Psoas muscle (tissue), 8 donors: Measurements from ENCODE around the gene VAT1. TPM values are rescaled to one million over a fixed set of nuclear protein-coding genes. Genes with fewer than 3 reads are reported as not detected.

Experiments
- ATAC-seq, 4 donors: fragments of 200-7000 bp; cut with Tn5 transposase; one replicate each; pipeline ENCODE4 v1.9.1; 2020; ENCODE audit warnings: moderate library complexity in 3 of 4, mild to moderate bottlenecking in 2 of 4
- DNase-seq, 2 donors: peaks; one replicate each; pipeline ENCODE4 v3.0.0-alpha.2; 2020
- H3K27ac ChIP-seq: fragments of 200-600 bp; one replicate; pipeline ENCODE4 v1.8.0; 2022
- H3K27me3 ChIP-seq, 3 donors: fragments of 200-600 bp in 1 of 3; one replicate each; pipeline versions ENCODE4 v1.6.1 to v1.8.0; 2013 to 2022; ENCODE audit warnings: low read length in 2 of 3, mild to moderate bottlenecking in 2 of 3, moderate library complexity in 1 of 3; ENCODE audit not compliant: insufficient read depth in 3 of 3
- H3K36me3 ChIP-seq, 2 donors: fragments of 200-600 bp in 1 of 2; one replicate each; pipeline versions ENCODE4 v1.6.1 to v1.8.0; 2013 to 2022; ENCODE audit warnings: low read depth in 1 of 2, mild to moderate bottlenecking in 1 of 2, moderate library complexity in 1 of 2; ENCODE audit not compliant: insufficient read depth in 1 of 2
- H3K4me1 ChIP-seq: fragments of 200-600 bp; one replicate; pipeline ENCODE4 v1.8.0; 2022
- H3K4me3 ChIP-seq: fragments of 200-600 bp; one replicate; pipeline ENCODE4 v1.8.0; 2022; ENCODE audit warnings: mild to moderate bottlenecking
- H3K9me3 ChIP-seq: fragments of 200-600 bp; one replicate; pipeline ENCODE4 v1.8.0; 2022
- CTCF ChIP-seq: fragments of 200-600 bp; IDR thresholded peaks from one replicate; pipeline ENCODE4 v1.8.0; 2022; ENCODE audit warnings: antibody characterized with exemption
- WGBS, 3 donors: extraction: QIAGEN DNeasy Blood & Tissue Kit; methylation state at CpG; one replicate each; pipeline versions ENCODE4 v1.1.6 to v1.1.7; 2013; 5-methylcytosine and 5-hydroxymethylcytosine counted together
- intact Hi-C, 2 donors: fragments of 100-400 bp; cut with DNase I; formaldehyde crosslinking; loops; one replicate each; pipeline versions ENCODE4 v1.11.0 to v1.14.2; 2022
- polyA plus RNA-seq, 3 donors: library from polyadenylated mRNA; stranded (reverse); fragments of 200-250 nt; gene quantifications; one replicate each; pipeline ENCODE4 v1.2.3, GENCODE V29; 2013
- total RNA-seq, 4 donors: library from RNA; stranded (reverse); fragmentation: NEBNext Ultra II Directional in 2 of 4; extraction: Animal tissue kit (Norgen Biotek cat#: 25700) in 2 of 4; gene quantifications; one replicate each; pipeline versions ENCODE4 v1.2.1 to v1.2.4, GENCODE V29; 2021 to 2023
- donor health status: healthy with polysubstance abuse.
- donor health status: DM: no; HTN: no; CAD: no; lungs with moderate emphysema.
- donor health status: Bipolar disorder and iron deficiency.
- donor health status: healthy.
- donor health status: DM: yes; HTN: yes; CAD: no.
- donor health status: DM: no; HTN: no; CAD: no.
- donor health status: DM: no; HTN: no; CAD: no.
- donor health status: DM: yes; HTN: yes; CAD: no.

Gene VAT1
- total and polyA plus RNA-seq, 7 donors: 19.2 to 50.6 (median 20.2) TPM

- Histone ChIP-seq H3K27ac (no peak overlapping the region), H3K4me3 (no peak overlapping the region), H3K27me3 (no peaks in the 10 kb centered on the region), H3K36me3 (peaks cover 11 to 68% of the 10 kb centered on the region in 2 donors), H3K4me1 (no peaks in the 10 kb centered on the region), H3K9me3 (no peaks in the 10 kb centered on the region)
- no peak for ATAC-seq
- DNase-seq: no peak
- intact Hi-C loops: no loop called here
- TF ChIP-seq CTCF: no peak
- 77 to 90% (median 79%) methylated on average over 5 of the region's 5 CpGs for WGBS, 3 donors
Measured at GRCh38 chr17:42992872-42993271, 29.3 kb downstream of the VAT1 start.

DNA sequence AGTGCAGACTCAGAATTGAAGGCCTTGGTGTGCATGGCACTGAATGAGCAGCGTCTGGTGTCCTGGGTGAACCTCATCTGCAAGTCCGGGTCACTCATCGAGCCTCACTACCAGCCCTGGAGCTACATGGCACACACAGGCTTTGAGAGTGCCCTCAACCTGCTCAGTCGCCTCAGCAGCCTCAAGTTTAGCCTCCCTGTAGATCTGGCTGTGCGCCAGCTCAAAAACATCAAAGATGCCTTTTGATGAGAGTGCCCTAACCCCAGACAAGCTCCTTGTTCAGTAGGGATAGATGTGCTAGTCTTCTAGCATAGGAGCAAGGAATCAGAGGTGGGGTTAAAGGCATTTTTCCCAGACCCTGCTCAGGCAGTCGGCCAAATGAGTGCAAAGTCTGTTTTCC lies 30.7 kb downstream of the VAT1 start:
- Histone ChIP-seq H3K4me3 (no peak overlapping the region), H3K9me3 (no peaks in the 10 kb centered on the region), H3K36me3 (peaks cover 14 to 82% of the 10 kb centered on the region in 2 donors), H3K27ac (no peak overlapping the region), H3K27me3 (no peaks in the 10 kb centered on the region), H3K4me1 (no peaks in the 10 kb centered on the region)
- no peak for TF ChIP-seq CTCF
- intact Hi-C loops: no loop called here
- peak in 1 of 4 donors; percentile 18 for ATAC-seq
- DNase-seq: no peak
- 94 to 97% (median 96%) methylated on average over 6 of the region's 6 CpGs for WGBS, 3 donors

DNA sequence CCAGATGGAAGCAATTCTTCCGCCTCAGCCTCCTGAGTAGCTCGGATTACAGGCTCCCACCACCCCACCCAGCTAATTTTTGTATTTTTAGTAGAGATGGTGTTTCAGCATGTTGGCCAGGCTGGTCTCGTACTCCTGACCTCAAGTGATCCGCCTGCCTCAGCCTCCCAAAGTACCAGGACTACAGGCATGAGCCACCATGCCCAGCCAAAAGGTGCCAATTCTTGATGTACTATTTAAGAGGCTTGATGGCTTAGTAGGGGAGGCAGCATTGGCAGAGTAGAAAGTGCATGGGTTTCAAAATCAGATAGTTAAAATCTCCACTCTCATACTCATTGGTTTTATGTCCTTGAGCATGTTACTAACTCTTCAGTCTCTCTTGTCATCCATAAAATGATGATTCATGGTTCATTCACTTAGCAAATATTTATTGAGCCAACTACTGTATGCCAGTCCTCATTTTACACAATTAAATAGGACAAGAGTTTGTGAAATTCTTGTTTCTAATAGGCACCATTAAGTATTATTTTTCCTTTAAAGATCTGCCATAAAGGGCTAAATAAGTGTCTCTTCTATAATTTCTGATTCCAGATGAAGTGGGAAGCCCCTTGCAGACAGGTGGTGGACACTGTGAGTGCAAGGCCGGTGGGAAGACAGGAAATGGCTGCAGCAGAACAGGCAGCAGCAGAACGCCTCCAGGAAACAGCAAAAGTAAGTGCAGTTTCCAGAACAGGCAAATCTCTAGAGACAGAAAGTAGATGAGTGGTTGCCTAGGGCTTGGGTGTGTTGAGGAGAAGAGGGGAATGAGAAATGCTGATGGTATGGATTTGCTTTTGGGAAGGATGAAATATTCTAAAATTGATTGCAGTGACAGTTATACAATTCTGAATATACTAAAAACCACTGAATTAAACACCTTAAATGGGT lies 32.2 kb downstream of the VAT1 start:
- intact Hi-C loops: no loop called here
- no peak for DNase-seq
- WGBS, 3 donors: 84 to 88% (median 86%) methylated on average over 6 of the region's 6 CpGs

GRCh38 chr17:42989141-42989540 lies 33.0 kb downstream of the VAT1 start:
- intact Hi-C loops: no loop called here
- Histone ChIP-seq H3K27me3 (no peaks in the 10 kb centered on the region), H3K4me1 (no peaks in the 10 kb centered on the region), H3K27ac (no peak overlapping the region), H3K36me3 (peaks cover 14 to 97% of the 10 kb centered on the region in 2 donors), H3K4me3 (no peak overlapping the region), H3K9me3 (no peaks in the 10 kb centered on the region)
- 94 to 96% (median 95%) methylated on average over 5 of the region's 5 CpGs for WGBS, 3 donors
- DNase-seq (no peak), ATAC-seq (no peak)
- no peak for TF ChIP-seq CTCF

More for the DNA sequence above, 32.2 kb downstream of the VAT1 start:
- Histone ChIP-seq H3K27me3 (no peaks in the 10 kb centered on the region), H3K27ac (no peak overlapping the region), H3K4me1 (no peaks in the 10 kb centered on the region), H3K9me3 (no peaks in the 10 kb centered on the region), H3K4me3 (no peak overlapping the region), H3K36me3 (peaks cover 14 to 97% of the 10 kb centered on the region in 2 donors)
- TF ChIP-seq CTCF: no peak
- no peak for ATAC-seq
